Measurements from ENCODE around the gene KLK6.

KLK6 gene

GRCh38 chr19:50909240-50910070 lies 59.9 kb downstream of the KLK6 start:
- TF ChIP-seq CTCF (IDR thresholded peaks at IDR 0.05; ENCODE audit: low read depth, low read length): no peak
- H3K4me3 ChIP-seq (ENCODE audit: low read depth, low read length): no peak overlapping the region
- DNase-seq (ENCODE audit: low read depth, low spot score): no peak
- in situ Hi-C loops (cut with HindIII; ENCODE audit: low sequenced_read_pairs): no loop called here

Data from astrocyte of the spinal cord (primary cell).